ENCODE data around the gene PDCD11. TPM values are rescaled to one million over a fixed set of nuclear protein-coding genes. Genes with fewer than 3 reads are reported as not detected.
A peak's percentile ranks its signal among the peaks of the same experiment; 100 is the strongest.
"Not testable (repeated sequence)": the region's sequence is repeated elsewhere in the genome, so short reads cannot be mapped to it uniquely, and the experiment has no call there.

PDCD11 gene
- total RNA-seq, 2 donors from 2014 or later: 62.3 to 65.8 TPM

DNA sequence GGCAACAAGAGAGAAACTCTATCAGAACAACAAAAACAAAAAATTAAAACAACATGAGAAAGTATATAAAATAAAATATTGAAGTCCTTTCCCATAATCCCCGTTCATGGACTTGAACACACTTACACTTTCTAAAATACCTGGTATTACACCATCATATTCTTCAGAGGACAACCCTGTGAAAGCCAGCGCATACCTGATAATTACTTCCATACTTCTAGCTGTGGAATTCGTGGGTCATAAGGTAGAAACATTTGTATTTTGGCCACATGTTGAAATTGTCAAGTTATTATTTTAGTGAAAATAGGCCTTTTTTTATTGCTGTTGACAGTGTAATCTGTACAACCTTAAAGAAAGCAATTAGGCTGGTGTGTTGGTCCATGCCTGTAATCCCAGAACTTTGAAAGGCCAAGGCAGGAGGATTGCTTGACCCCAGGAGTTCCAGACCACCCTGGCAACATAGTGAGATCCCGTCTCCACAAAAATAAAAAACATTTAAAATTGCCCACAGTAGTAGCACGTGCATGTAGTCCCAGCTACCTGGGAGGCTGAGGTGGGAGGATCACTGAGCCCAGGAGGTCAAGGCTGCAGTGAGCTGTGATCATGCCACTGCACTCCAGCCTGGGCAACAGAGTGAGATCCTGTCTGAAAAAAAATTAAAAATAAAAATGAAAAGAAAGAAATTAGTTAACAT lies 40.4 kb upstream of the PDCD11 start:
- H3K27ac Mint-ChIP-seq: no peak overlapping the region

DNA sequence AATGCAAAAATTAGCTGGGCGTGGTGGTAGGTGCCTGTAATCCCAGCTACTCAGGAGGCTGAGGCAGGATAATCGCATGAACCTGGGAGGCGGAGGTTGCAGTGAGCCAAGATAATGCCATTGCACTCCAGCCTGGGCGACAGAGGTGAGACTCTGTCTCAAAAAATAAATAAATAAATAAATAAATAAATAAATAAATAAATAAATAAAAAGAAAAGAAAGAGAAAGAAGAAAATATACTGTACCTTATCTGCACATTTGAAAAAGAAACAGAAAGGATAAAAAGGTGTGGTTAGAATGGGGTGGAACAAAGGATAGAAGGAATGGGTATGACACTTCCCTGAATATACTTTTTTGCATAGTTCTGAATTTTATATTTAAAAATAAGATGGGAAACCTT lies 36.9 kb upstream of the PDCD11 start:
- not testable (repeated sequence) for H3K4me3 ChIP-seq (ENCODE audit: low read length); DNase-seq; H3K4me3 Mint-ChIP-seq; H3K9me3 Mint-ChIP-seq; H3K9me3 ChIP-seq (ENCODE audit: control insufficient read depth, low read length); H3K27me3 Mint-ChIP-seq (ENCODE audit: insufficient read depth); H3K9ac ChIP-seq (ENCODE audit: extremely low read depth, low read length, poor library complexity, severe bottlenecking); H3K36me3 Mint-ChIP-seq (ENCODE audit: low read depth); H3K27me3 ChIP-seq (ENCODE audit: control insufficient read depth, insufficient read depth, low read length, poor library complexity, severe bottlenecking); H3K4me1 Mint-ChIP-seq; H3K27ac ChIP-seq (ENCODE audit: low read depth, low read length); H3K36me3 ChIP-seq (ENCODE audit: control insufficient read depth, insufficient read depth, low read length); H3K27ac Mint-ChIP-seq; H3K4me1 ChIP-seq (ENCODE audit: control insufficient read depth, insufficient read depth, low read length)
- 91% methylated on average over 3 of the region's 4 CpGs; no CpG with 5 or more reads in 1 of the 2 experiments for WGBS, 2 experiments (ENCODE audit: insufficient coverage in 1 of 2, insufficient read length in 1 of 2)

More for the DNA sequence above, 40.4 kb upstream of the PDCD11 start:
- Mint-ChIP-seq H3K27me3 (ENCODE audit: insufficient read depth) (no peaks in the 10 kb centered on the region), H3K9me3 (no peaks in the 10 kb centered on the region), H3K4me1 (no peaks in the 10 kb centered on the region), H3K4me3 (no peak overlapping the region), H3K36me3 (ENCODE audit: low read depth) (no peaks in the 10 kb centered on the region)
- Histone ChIP-seq H3K4me3 (ENCODE audit: low read length) (no peak overlapping the region), H3K4me1 (ENCODE audit: control insufficient read depth, insufficient read depth, low read length) (no peaks in the 10 kb centered on the region), H3K27me3 (ENCODE audit: control insufficient read depth, insufficient read depth, low read length, poor library complexity, severe bottlenecking) (no peaks in the 10 kb centered on the region), H3K9ac (ENCODE audit: extremely low read depth, low read length, poor library complexity, severe bottlenecking) (no peak overlapping the region), H3K36me3 (ENCODE audit: control insufficient read depth, insufficient read depth, low read length) (no peaks in the 10 kb centered on the region), H3K9me3 (ENCODE audit: control insufficient read depth, low read length) (no peaks in the 10 kb centered on the region), H3K27ac (ENCODE audit: low read depth, low read length) (no peak overlapping the region)
- TF ChIP-seq, protein P1, sequence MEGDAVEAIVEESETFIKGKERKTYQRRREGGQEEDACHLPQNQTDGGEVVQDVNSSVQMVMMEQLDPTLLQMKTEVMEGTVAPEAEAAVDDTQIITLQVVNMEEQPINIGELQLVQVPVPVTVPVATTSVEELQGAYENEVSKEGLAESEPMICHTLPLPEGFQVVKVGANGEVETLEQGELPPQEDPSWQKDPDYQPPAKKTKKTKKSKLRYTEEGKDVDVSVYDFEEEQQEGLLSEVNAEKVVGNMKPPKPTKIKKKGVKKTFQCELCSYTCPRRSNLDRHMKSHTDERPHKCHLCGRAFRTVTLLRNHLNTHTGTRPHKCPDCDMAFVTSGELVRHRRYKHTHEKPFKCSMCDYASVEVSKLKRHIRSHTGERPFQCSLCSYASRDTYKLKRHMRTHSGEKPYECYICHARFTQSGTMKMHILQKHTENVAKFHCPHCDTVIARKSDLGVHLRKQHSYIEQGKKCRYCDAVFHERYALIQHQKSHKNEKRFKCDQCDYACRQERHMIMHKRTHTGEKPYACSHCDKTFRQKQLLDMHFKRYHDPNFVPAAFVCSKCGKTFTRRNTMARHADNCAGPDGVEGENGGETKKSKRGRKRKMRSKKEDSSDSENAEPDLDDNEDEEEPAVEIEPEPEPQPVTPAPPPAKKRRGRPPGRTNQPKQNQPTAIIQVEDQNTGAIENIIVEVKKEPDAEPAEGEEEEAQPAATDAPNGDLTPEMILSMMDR (conservative IDR thresholded peaks at IDR 0.05): no peak
- WGBS, 2 experiments (ENCODE audit: insufficient coverage in 1 of 2, insufficient read length in 1 of 2): 89 to 92% methylated on average over 3 to 5 of the region's 5 CpGs
- no peak for DNase-seq

DNA sequence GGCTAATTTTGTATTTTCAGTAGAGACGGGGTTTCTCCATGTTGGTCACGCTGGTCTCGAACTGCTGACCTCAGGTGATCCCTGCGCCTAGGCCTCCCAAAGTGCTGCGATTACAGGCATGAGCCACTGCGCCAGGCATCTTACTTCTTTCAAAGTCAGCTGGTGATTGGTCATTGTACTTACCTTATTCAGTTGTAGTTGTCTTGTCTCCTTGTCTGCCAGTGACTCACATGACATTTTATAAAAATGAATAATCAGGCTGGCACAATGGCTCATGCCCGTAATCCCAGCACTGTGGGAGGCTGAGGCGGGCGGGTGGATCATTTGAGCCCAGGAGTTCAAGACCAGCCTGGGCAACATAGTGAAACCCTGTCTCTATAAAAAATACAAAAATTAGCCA lies 35.6 kb upstream of the PDCD11 start:
- H3K4me1 ChIP-seq (ENCODE audit: control insufficient read depth, insufficient read depth, low read length); H3K27me3 Mint-ChIP-seq (ENCODE audit: insufficient read depth); H3K36me3 Mint-ChIP-seq (ENCODE audit: low read depth); H3K9me3 ChIP-seq (ENCODE audit: control insufficient read depth, low read length); H3K9me3 Mint-ChIP-seq; H3K27ac Mint-ChIP-seq; H3K4me3 ChIP-seq (ENCODE audit: low read length); DNase-seq; H3K4me3 Mint-ChIP-seq; H3K27me3 ChIP-seq (ENCODE audit: control insufficient read depth, insufficient read depth, low read length, poor library complexity, severe bottlenecking); H3K9ac ChIP-seq (ENCODE audit: extremely low read depth, low read length, poor library complexity, severe bottlenecking); H3K27ac ChIP-seq (ENCODE audit: low read depth, low read length); H3K36me3 ChIP-seq (ENCODE audit: control insufficient read depth, insufficient read depth, low read length); H3K4me1 Mint-ChIP-seq: not testable (repeated sequence)
- 94 to 97% methylated on average over 8 to 9 of the region's 9 CpGs for WGBS, 2 experiments (ENCODE audit: insufficient coverage in 1 of 2, insufficient read length in 1 of 2)

DNA sequence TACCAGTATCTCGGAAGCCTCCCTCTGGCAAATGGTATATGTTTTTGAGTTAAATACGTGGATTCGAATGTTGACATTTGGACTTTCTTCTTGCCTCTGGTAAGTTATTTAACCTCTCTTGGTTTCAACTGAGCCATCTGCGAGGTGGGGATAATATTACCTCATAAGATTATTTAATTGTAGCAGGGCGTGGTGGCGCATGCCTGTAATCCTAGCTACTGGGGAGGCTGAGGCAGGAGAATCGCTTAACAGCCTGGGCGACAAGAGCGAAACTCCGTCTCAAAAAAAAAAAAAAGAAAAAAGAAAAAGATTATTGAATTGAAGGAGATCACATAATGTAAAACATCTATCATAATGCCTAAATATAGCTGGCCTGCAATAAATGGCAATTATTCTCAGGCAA lies 29.0 kb upstream of the PDCD11 start:
- H3K27me3 ChIP-seq (ENCODE audit: control insufficient read depth, insufficient read depth, low read length, poor library complexity, severe bottlenecking): no peaks in the 10 kb centered on the region
- H3K4me1 Mint-ChIP-seq: peaks cover 2% of the 10 kb centered on the region
- peak overlapping the region; percentile 81 for H3K4me3 ChIP-seq (ENCODE audit: low read length)
- H3K36me3 ChIP-seq (ENCODE audit: control insufficient read depth, insufficient read depth, low read length): no peaks in the 10 kb centered on the region
- H3K9ac ChIP-seq (ENCODE audit: extremely low read depth, low read length, poor library complexity, severe bottlenecking): no peak overlapping the region
- H3K27ac Mint-ChIP-seq: peak overlapping the region; percentile 77
- no peaks in the 10 kb centered on the region for H3K36me3 Mint-ChIP-seq (ENCODE audit: low read depth)
- TF ChIP-seq, protein P1 (conservative IDR thresholded peaks at IDR 0.05): no peak
- H3K27ac ChIP-seq (ENCODE audit: low read depth, low read length): no peak overlapping the region
- WGBS, 2 experiments (ENCODE audit: insufficient coverage in 1 of 2, insufficient read length in 1 of 2): 85 to 100% methylated on average over 4 to 8 of the region's 10 CpGs
- no peak for DNase-seq
- H3K9me3 Mint-ChIP-seq: peaks cover 5% of the 10 kb centered on the region
- no peaks in the 10 kb centered on the region for H3K4me1 ChIP-seq (ENCODE audit: control insufficient read depth, insufficient read depth, low read length)
- H3K27me3 Mint-ChIP-seq (ENCODE audit: insufficient read depth): no peaks in the 10 kb centered on the region
- H3K9me3 ChIP-seq (ENCODE audit: control insufficient read depth, low read length): no peaks in the 10 kb centered on the region
- H3K4me3 Mint-ChIP-seq: peak overlapping the region; percentile 71

Measured in endodermal cell (in vitro differentiated cells).